MCF 10A (cell line): ENCODE results near the gene PSAT1. TPM values are rescaled to one million over a fixed set of nuclear protein-coding genes. Genes with fewer than 3 reads are reported as not detected.

Experiments used
- BruUV-seq: library from RNA; stranded (reverse); fragments of 400-500 nt; replicated peaks from 2 replicates; lab custom pipeline; 2021; lab: Mats Ljungman, UMichigan
- CTCF ChIA-PET: fragments of 300-600 bp; sonication (Branson Sonifier 250); formaldehyde crosslinking; extraction: SDS; loops from one replicate; lab custom pipeline; 2021; ENCODE audit warnings: antibody characterized with exemption, inconsistent platforms; lab: Yijun Ruan, JAX
- POLR2A ChIA-PET: fragments of 300-600, 350-650 bp; sonication (Branson Sonifier 250); formaldehyde crosslinking; extraction: SDS; loops from one replicate; lab custom pipeline; 2020; ENCODE audit warnings: antibody characterized with exemption, inconsistent platforms; lab: Yijun Ruan, JAX
- DNase-seq: peaks from one replicate; pipeline ENCODE4 v3.0.0-alpha.2; 2018; ENCODE audit not compliant: unreplicated experiment
- H3K27ac Mint-ChIP-seq: one replicate; pipeline ENCODE4 v1.8.0; 2022; ENCODE audit warnings: mild to moderate bottlenecking, low read depth, mixed read lengths; ENCODE audit not compliant: unreplicated experiment
- H3K27me3 Mint-ChIP-seq: one replicate; pipeline ENCODE4 v1.8.0; 2022; ENCODE audit warnings: mixed read lengths; ENCODE audit not compliant: insufficient read depth, unreplicated experiment
- H3K36me3 Mint-ChIP-seq: one replicate; pipeline ENCODE4 v1.8.0; 2022; ENCODE audit warnings: mild to moderate bottlenecking, moderate library complexity, mixed read lengths; ENCODE audit not compliant: insufficient read depth, unreplicated experiment
- H3K4me1 Mint-ChIP-seq: one replicate; pipeline ENCODE4 v1.8.0; 2022; ENCODE audit warnings: mixed read lengths; ENCODE audit not compliant: insufficient read depth, unreplicated experiment
- H3K4me3 Mint-ChIP-seq: one replicate; pipeline ENCODE4 v1.8.0; 2022; ENCODE audit warnings: mild to moderate bottlenecking, moderate library complexity, mixed read lengths; ENCODE audit not compliant: unreplicated experiment
- H3K9me3 Mint-ChIP-seq: one replicate; pipeline ENCODE4 v1.8.0; 2022; ENCODE audit warnings: mixed read lengths; ENCODE audit not compliant: unreplicated experiment
- intact Hi-C: fragments of 100-400 bp; cut with micrococcal nuclease; formaldehyde crosslinking; loops from 2 replicates; pipeline ENCODE4 v1.14.1; 2022
- total RNA-seq: library from RNA; stranded (reverse); gene quantifications from 2 replicates; pipeline ENCODE4 v1.2.3, GENCODE V29; 2022
- TF ChIP-seq, protein P1 (sequence below): fragments of 200-600 bp; IDR thresholded peaks from one replicate; pipeline ENCODE4 v1.8.0; 2022; ENCODE audit warnings: antibody characterized with exemption, mild to moderate bottlenecking; ENCODE audit not compliant: unreplicated experiment

PSAT1 gene
- total RNA-seq, 1 experiment from 2014 or later: 326 TPM

DNA sequence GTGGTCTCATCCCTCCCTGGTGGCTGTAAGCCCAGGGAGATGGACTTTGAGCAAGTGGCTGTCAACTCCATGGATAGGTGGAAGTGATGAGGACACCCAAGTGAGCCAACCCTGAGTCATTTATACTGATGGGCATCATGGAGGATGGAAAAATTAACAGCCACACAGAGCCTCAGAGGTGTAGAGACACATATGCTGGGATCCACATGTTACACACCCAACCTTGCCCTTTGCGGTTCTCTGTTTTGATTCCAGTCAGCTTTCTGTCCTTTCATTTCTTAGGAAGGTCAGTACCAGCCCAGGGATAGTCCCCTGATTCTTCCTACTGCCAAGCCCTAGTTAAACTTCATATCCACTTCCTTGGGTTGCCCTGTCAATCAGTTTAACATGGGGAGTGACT, 51.9 kb downstream of the PSAT1 start:
- no peaks in the 10 kb centered on the region for H3K27me3 Mint-ChIP-seq
- no peaks in the 10 kb centered on the region for H3K36me3 Mint-ChIP-seq
- no peak overlapping the region for H3K27ac Mint-ChIP-seq
- no peak overlapping the region for H3K4me3 Mint-ChIP-seq
- no TSS peak for BruUV-seq
- intact Hi-C loops: no loop called here
- CTCF ChIA-PET: no interaction called here
- H3K4me1 Mint-ChIP-seq: peaks cover 7% of the 10 kb centered on the region
- H3K9me3 Mint-ChIP-seq: no peaks in the 10 kb centered on the region
- POLR2A ChIA-PET: no interaction called here
- TF ChIP-seq, protein P1, sequence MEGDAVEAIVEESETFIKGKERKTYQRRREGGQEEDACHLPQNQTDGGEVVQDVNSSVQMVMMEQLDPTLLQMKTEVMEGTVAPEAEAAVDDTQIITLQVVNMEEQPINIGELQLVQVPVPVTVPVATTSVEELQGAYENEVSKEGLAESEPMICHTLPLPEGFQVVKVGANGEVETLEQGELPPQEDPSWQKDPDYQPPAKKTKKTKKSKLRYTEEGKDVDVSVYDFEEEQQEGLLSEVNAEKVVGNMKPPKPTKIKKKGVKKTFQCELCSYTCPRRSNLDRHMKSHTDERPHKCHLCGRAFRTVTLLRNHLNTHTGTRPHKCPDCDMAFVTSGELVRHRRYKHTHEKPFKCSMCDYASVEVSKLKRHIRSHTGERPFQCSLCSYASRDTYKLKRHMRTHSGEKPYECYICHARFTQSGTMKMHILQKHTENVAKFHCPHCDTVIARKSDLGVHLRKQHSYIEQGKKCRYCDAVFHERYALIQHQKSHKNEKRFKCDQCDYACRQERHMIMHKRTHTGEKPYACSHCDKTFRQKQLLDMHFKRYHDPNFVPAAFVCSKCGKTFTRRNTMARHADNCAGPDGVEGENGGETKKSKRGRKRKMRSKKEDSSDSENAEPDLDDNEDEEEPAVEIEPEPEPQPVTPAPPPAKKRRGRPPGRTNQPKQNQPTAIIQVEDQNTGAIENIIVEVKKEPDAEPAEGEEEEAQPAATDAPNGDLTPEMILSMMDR: no peak
- DNase-seq: no peak

DNA sequence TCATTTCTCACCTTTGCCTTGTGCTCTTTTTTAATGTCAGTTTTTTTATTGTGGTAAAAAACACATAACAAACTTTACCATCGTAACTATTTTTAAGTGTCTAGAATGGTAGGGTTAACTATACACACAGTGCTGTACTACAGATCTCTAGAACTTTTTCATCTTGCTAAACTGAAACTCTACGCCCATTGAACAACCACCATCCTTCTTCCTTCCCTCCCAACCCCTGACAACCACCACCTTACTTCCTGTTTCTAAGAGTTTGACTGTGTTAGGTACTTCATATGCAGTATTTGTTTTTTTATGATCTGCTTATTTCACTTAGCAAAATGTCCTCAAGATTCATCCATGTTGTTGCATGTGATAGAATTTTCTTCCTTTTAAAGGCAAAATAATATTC, 54.9 kb downstream of the PSAT1 start:
- intact Hi-C loops: no loop called here
- no peaks in the 10 kb centered on the region for H3K27me3 Mint-ChIP-seq
- DNase-seq: no peak
- BruUV-seq: no TSS peak
- TF ChIP-seq, protein P1: no peak
- ChIA-PET POLR2A (no interaction called here), CTCF (no interaction called here)
- H3K36me3 Mint-ChIP-seq: no peaks in the 10 kb centered on the region
- peaks cover 3% of the 10 kb centered on the region for H3K4me1 Mint-ChIP-seq
- no peak overlapping the region for H3K27ac Mint-ChIP-seq
- no peaks in the 10 kb centered on the region for H3K9me3 Mint-ChIP-seq
- H3K4me3 Mint-ChIP-seq: no peak overlapping the region

DNA sequence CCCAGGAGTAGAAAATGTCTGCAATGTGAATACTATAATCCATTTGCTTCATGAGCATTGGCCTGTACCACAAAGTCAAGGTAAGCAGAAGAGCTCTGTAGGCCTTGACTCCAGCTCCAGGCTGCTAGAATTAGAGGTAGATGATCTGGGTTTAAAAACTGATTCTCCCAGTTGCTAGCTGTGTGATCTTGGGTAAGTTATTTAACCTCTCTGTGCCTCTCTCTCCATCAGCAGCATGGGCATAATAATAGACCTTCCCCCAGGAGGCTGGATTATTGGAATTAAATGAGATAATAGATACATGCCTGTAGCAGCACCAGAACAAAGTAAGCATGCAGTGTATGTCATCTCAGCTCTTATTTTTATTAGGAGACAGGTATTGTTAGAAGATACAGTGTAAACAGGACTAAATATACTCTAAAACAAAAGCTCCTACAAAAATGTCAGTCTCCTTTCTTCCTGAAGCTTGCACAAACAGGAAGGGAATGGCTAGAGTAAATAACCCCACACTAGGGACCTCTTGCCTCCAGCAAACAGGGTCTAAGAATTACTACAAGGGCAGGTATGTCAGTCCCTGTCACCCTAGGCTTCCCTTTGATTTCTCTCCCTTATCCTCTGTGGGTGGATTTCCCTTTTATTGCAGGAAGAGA, 57.5 kb downstream of the PSAT1 start:
- Mint-ChIP-seq H3K4me3 (no peak overlapping the region), H3K27ac (no peak overlapping the region), H3K36me3 (no peaks in the 10 kb centered on the region), H3K9me3 (no peaks in the 10 kb centered on the region), H3K27me3 (no peaks in the 10 kb centered on the region), H3K4me1 (no peaks in the 10 kb centered on the region)
- intact Hi-C loops: no loop called here
- POLR2A ChIA-PET: no interaction called here
- TF ChIP-seq, protein P1: no peak
- DNase-seq: no peak
- BruUV-seq: no TSS peak
- CTCF ChIA-PET: interaction anchor here (0.7 to 2.9 kb wide), 4 partner anchors 11 to 834 kb away, joined by 3 to 12 read pairs (median 8); no protein-coding TSS in a partner anchor

DNA sequence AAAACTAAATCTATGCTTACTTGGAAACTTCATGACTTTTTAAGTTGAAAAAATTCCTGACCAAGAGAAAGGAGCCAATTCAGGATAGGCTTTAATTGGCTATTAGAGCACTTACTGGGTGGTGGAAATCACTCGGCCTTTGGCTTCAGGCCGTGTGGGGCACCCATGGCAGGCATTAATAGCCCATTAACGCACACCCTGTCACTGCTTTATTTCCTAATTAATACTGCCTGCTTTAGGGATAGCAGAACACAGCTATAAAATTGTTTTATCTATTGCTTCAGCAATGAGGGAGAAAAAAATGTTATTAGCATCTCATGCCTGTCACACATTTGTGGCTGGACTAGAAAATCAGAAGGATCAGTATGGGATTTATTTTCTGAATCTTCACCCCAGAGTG, 58.1 kb downstream of the PSAT1 start:
- ChIA-PET CTCF (interaction anchor here (1.3 to 2.9 kb wide), 3 partner anchors 11 to 16 kb away, joined by 5 to 12 read pairs (median 10); no protein-coding TSS in a partner anchor), POLR2A (no interaction called here)
- no peak for DNase-seq
- no peaks in the 10 kb centered on the region for H3K36me3 Mint-ChIP-seq
- TF ChIP-seq, protein P1: no peak
- H3K27ac Mint-ChIP-seq: no peak overlapping the region
- intact Hi-C loops: no loop called here
- no TSS peak for BruUV-seq
- H3K9me3 Mint-ChIP-seq: no peaks in the 10 kb centered on the region
- H3K27me3 Mint-ChIP-seq: no peaks in the 10 kb centered on the region
- H3K4me3 Mint-ChIP-seq: no peak overlapping the region
- no peaks in the 10 kb centered on the region for H3K4me1 Mint-ChIP-seq
